Activated CD8-positive, alpha-beta memory T cell treated with anti-CD3 and anti-CD28 coated beads for 4 hours (primary cell): ENCODE results near the gene SFTPA2.
"Not testable (repeated sequence)": the region's sequence is repeated elsewhere in the genome, so short reads cannot be mapped to it uniquely, and the experiment has no call there.

Experiments
- DNase-seq, 2 donors: peaks; one replicate each; pipeline ENCODE4 v3.0.0-alpha.2; 2020; ENCODE audit warnings: low read depth in 2 of 2

Gene SFTPA2

DNA sequence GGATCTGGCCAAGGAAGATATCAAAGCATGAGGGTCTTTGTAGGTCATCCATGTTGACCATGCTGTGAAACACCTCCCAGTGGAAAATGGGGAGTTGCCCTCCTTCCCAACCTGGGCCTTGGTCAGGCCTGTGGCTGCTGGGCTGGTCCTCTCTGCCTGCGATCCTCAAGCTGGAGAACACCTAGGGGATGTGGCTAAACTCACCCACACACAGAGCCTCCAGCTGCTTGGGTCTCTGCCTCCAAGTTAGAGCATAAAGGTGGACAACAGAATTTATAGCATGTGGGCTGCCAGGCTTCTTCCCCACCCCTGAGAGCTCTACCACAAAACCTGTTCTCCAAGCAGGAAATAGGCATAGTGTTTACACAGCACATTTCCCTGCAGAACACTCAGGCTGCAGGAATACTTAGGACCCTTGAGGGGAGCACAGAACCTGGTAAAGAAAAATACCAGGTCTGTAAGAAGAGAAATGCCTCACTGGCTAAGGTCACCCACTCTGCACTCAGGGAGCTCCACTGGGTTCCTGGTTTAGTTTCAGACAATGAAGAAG lies at the start of gene SFTPA2:
SFTPA2 (minus strand) TSS at position 248 of the 550 bp plus-strand sequence. CDS start 924 bp downstream, outside the sequence.
- no peak for DNase-seq

- DNase-seq = no peak
Measured at GRCh38 chr10:79608505-79609375, 48.5 kb upstream of the SFTPA2 start.

- DNase-seq = no peak
Measured at GRCh38 chr10:79605308-79605707, 45.1 kb upstream of the SFTPA2 start.

DNA sequence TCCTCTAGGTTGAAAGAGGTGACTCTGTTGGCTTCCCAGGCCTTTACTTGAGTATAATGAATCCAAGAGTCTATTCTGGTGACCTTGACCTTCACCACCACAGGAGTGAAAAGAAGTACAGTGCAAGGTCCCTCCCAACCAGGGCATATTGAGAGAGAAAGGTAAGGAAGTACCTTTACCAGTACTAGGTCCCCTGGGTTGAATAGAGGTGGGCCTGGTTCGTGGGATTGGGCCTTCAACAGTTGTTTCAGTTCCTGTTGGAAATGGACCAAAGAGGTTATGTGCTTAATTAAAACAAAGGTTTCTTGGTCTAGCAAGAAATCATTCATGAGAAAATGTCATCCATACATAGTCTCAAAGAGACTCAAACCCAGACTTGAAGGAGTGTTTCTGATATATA lies 44.1 kb upstream of the SFTPA2 start:
- no peak for DNase-seq

DNA sequence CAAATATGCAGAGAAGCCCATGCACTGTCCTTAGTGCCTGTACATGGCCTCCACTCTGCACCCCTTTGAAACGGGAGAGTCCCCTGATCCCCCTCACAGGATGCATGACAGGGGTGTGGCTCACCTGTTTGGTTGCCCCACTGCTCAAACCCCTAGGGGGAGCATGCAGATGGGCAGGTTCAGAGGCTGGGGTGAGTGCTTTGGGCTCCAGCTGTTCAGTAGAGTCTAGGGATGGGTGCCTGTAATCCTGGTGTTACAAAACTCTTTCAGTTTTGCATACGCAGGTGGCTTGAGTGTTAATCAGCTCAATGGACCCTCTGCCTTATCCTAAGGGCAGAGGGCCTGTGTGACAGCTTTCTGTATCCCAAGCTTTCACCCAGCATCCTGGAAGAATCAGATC lies 42.7 kb upstream of the SFTPA2 start:
- DNase-seq = no peak

GRCh38 chr10:79601939-79602338 lies 41.7 kb upstream of the SFTPA2 start:
- no peak for DNase-seq

DNA sequence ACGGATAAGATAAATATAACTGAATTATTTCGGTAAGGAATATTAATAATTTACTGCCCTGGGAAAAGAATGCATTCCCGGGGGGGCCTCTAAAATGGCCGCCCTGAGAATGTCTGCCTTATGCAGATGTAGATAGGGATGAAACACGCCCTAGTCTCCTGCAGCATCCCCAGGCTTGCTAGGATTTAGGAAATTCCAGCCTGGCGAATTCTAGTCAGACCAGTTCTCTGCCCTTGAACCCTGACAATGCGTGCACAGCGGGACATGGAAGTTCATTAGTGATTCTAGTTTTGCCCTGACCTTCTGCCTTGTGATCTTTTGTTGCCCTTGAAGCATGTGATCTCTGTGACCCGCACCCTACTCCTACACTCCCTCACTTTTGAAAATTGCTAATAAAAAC lies 39.4 kb upstream of the SFTPA2 start:
- DNase-seq = not testable (repeated sequence)

GRCh38 chr10:79595510-79595909 lies 35.3 kb upstream of the SFTPA2 start:
- no peak for DNase-seq

DNA sequence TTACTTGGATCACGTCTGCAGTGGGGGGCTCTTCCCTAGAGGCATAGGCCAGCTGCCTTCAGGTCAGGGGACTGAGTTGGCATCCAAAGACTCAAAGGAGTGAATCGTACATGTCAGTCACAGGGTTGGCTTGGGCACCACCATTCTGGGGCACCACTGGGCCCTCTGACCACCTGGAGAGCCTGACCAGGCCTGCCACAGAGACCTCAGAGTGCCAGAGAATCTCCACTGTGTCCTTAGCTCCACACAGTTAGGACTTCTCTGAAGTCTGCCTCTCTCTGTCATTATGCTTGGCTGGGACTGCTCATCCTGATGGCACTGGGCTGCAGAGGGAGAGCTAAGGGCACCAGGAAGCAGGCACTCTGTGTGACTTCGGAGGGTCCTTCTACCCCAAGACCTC lies 34.4 kb upstream of the SFTPA2 start:
- DNase-seq = not testable (repeated sequence)

DNA sequence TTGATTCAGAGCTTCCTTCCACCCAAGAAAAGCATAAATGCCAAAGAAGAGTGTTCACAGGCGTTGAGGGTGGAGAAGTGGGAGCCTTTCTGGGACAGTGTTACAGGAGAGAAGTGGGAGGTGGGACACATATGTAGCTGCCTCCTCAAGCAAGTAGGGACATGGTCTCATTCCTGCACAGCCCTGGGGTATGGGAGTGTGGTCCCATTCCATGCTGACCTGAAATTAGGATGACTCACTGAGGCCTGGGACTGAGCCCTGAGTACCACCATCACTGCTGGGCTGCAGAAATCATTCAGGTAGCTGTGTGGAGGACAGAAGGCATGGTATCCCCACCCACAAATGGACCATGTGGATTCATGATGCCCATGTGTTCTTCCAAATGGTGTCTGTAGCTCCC lies 33.2 kb upstream of the SFTPA2 start:
- no peak for DNase-seq

GRCh38 chr10:79588800-79589199 lies 28.6 kb upstream of the SFTPA2 start:
- DNase-seq = no peak

DNA sequence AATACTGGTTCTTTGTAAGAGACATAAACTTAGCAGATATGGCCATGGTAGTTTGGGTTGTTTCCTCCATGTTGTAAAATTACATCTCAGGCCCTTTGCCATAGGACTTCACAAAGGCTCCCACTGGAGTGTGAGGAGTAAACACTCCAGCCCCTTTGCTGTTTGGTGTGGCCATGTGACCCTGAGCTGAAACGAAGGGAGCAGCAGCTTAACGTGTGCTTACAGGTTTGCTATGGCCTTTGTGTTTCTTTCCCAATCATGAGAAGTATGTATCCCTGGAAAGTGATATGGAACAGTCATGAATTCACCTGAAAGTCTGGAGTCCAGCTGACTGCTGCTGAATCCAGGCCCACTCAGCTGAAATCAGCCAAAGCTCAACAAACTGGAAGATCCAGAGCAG lies 26.7 kb upstream of the SFTPA2 start:
- DNase-seq = no peak

DNA sequence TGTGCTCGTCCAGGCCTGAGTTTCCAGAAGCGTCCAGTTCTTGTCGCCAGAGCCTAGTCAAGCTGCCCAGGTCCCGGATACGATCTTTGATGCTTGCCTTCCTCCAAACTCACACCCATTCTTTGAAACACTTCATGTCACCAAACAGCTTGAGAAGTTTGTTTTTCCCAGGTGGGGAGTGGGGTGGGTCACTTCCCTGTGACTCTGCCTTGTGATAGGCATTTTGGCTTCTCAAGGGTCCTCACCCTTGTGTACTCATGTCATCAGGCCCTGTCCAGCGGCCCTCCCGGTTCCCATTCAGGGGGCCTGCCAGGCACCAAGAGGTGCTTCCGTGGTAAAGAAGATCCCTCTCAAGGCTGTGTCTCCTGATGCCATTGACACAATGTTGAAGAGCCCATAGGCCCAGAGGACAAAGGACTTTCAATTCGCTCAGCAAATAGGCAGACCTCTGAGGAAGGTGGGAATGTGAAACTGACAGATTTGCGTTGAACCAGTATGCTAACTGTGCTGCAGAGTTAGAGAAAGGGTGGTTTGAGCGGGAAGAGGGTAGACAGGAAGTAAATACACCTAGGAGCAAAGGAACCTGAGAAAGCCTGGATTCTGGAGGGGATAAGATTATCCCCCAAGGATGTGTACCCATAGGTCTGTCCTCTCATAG lies 25.8 kb upstream of the SFTPA2 start:
- DNase-seq = no peak

DNA sequence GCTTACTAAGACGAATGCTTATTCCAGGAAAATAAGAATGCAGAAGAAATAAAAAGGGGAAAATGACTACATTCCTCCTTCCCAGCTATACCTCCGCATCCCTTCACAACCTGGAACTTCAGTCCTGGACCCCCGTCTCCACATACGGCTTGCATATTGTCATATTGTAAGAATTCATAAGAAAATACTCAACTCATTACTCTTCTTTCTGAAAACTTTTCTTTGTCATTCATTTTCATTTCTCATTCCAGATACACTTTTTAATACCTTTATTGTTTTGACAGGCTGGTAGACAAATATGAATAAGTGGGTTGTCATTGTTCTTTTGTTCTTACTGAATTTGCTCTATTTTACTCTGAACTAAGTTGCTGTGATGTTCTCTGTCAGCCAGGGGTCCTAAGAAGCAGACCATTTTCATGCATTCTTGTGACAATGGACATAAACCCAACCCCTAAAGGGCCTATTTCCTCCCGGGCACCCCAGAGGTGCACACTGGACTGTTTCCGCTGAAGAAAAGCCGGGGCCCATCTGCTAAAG lies 23.3 kb upstream of the SFTPA2 start:
- no peak for DNase-seq

DNA sequence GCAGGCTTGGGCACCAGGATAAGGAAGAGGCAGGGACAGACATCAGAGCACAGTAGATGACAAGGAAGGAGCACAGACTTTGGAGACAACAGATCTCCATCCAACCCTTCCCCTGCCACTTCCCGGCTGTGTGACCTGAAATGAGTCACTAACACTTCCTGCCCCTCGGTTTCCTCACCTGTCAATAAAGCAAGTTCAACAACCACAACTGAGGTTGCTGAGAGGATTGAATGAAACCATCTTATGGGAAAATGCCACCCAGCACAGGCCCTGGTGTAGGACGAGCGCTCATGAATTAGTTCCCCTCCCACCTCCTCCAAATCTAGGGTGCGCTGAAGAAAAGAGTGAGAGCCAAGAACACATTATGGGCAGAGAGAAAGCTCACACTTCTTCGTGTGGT lies 22.7 kb upstream of the SFTPA2 start:
- not testable (repeated sequence) for DNase-seq

DNA sequence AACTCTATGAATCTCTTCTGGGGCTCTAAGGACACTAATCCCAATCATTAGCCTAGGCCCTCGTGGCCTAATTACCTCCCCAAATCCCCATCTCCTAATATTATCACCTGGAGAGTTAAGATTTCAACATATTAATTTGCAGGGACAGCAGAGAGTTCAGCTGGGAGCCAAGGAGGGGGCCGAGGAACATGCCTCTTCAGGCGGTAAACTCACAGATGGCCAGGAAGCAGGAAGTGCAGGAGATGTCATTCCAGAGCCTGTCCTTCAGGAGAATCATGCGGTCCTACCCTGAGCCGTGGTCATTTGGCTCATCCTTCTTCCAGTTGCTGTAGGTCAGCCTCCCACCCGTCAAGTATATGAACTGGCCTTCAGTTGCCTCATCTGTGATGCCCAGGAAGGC lies 21.9 kb upstream of the SFTPA2 start:
- no peak for DNase-seq

GRCh38 chr10:79581044-79581443 lies 20.8 kb upstream of the SFTPA2 start:
- DNase-seq = no peak

DNA sequence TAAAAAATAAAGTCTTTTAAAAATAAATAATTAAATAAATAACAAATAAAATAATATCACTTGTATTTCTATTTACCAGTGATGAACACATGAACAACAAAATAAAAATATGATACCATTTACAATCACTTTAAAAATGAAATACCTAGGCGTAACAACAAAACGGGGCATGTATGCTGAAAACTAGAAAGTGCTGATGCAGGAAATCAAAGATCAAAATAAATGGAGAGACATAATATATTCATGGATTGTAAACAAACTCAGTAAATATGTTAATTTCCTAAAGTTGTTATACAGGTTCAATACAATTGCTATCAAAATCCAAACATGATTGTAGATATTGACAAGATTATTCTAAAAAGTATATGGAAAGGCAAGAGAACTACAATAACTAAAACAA lies 19.2 kb upstream of the SFTPA2 start:
- no peak for DNase-seq

GRCh38 chr10:79570624-79571023 lies 10.4 kb upstream of the SFTPA2 start:
- not testable (repeated sequence) for DNase-seq

DNA sequence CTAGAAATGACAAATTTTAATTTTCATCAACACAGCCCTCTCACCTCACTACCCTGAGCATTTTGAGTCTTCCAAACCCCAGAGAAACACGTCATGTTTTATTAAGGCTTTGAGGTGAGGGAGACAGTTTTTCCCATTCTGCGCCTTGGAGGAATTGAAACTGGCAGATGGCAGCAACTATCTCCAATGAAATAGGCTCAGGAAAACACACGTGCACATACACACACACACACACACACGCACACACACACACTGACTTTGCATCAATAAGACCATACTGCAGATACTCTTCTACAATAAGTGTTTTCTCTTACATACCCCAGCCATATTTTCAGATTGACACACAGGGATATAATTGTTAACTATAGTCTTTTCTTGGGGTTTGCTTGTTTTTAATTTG lies 3.2 kb upstream of the SFTPA2 start:
- DNase-seq = no peak

GRCh38 chr10:79562135-79562756 lies 2.0 kb upstream of the SFTPA2 start:
- peak in 1 of 2 donors; percentile 13 for DNase-seq

GRCh38 chr10:79561257-79561656 lies 1.1 kb upstream of the SFTPA2 start:
- DNase-seq = no peak
